Measurements from ENCODE around the gene NDUFA11. TPM values are rescaled to one million over a fixed set of nuclear protein-coding genes. Genes with fewer than 3 reads are reported as not detected.

The NDUFA11 gene
- total RNA-seq, 1 donor = 283 TPM

DNA sequence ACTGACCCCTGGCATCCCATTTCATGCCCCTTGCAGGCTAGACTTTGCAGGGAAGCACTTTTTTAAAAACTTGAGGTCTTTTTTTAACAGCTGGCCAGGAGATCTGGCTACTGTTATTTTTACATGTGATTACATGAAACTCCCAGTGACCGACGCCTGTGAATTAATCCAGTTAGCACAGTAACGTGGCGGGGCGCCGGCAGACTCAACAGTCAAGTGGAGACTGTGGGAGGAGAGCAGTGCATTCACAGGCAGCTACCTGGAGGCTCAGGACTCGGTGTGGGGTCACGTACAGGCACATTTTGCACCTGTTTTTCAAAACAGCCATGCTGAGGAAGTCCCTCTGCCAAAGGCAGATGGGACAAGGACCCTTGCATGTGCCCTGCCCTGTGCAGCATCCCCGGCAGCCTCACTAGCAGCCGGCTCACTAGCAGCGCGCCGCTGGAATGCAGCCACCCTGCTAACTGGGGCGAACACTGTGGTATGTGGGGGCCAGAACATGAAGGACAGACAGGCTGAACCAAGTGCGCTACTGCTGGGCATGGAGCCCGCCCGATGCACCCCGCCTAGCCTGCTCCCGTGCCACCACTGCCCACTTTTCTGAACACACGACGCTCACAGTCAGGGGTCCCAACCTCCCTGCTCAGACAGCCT lies 29.1 kb upstream of the NDUFA11 start:
- DNase-seq (ENCODE audit: low read depth in 2 of 3, low spot score in 2 of 3) = no peak

DNA sequence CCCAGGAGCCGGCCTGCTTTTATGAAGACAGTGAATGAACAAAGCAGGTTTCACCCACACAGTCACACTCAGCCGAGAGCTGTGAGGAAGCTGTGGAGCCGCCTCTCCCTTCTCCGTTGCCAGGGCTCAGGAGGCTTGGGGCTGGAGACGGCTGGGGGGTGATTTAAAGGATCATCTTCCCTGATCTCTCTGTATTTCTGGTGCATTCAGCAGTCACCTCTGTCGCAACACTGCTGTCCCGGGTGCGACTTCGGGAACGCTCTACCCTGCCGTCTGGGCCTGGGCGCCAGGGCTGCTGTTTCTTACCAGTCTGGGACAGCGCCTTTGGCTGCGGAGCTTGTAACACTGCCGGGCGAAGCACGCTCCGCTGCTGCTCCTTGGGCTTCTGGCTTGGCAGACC lies 28.6 kb upstream of the NDUFA11 start:
- no peak for DNase-seq (ENCODE audit: low read depth in 2 of 3, low spot score in 2 of 3)

DNA sequence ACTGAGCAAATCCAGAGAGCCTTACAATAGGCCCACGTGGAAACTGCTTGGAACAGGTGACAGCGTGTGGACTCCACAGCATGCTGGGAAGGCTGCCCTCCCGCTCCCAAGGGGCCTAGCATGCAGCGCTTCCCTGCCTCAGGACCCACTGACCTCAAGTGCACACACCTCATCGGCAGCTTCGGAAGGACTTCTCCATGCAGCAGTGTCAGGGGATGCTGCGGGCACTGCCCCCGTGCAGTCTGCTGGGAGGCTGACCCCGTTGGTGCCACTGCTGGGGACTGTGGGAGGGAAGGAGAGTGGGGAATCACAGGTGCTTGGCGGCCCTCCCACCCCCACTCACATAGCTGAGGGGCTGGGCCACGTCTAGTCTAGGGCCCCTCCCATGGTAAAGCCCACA lies 27.7 kb upstream of the NDUFA11 start:
- no peak for DNase-seq (ENCODE audit: low read depth in 2 of 3, low spot score in 2 of 3)

DNA sequence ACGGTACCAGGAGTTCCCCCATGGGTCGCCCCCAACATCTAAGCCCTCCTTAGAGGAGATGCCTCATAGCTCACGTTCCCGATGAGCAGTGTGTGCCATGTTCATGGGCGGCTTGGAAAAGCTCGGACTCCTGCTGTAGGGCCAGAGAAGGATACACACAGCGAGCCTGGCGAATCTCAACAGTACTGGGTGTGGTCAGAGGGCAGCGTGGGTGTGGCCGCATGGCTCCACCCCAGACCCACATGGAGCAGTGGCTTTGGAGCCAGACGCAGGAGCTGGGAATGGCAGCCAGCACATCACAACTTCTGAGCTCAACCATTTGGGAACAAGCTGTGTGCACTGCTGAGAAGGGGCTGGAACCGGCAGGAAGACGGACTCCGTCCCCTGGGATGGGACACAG lies 26.0 kb upstream of the NDUFA11 start:
- no peak for DNase-seq (ENCODE audit: low read depth in 2 of 3, low spot score in 2 of 3)

DNA sequence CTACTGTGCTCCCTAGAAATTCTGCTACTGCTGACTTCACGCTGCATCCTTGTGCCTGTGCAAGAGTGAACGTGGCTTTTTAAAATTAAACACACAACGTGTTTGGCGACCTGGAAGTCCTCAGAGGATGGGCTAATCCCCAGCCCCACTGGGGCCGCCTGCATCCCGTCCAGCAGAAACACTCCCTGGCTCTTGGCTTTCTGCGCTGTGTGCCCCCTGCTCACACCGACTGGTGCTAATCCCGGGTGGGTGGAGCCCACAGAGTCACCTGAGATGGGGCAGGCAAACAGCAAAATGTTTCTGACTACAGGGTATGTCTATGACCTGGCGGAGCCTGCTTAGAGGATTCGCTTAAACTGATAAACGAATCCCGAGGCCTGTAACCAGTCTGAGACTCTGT lies 25.6 kb upstream of the NDUFA11 start:
- DNase-seq (ENCODE audit: low read depth in 2 of 3, low spot score in 2 of 3) = no peak

DNA sequence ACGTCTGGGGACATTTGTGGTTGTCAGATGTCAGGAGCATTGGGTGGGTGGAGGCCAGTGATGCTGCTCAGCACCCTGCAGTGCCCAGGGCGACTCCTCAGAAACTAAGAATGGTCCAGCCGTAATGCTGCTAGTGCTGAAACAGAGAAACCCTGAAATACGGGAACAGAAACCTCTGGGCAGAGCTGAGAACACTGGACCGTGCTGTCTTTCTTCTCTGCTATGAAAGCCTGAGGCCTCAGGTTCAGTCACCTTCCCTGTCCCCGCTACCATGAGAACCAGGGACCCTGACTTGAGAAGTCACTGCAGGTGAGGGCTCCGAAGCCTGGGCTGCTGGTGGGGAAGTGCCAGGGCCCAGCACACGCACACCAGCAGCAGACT lies 23.8 kb upstream of the NDUFA11 start:
- no peak for DNase-seq (ENCODE audit: low read depth in 2 of 3, low spot score in 2 of 3)

DNA sequence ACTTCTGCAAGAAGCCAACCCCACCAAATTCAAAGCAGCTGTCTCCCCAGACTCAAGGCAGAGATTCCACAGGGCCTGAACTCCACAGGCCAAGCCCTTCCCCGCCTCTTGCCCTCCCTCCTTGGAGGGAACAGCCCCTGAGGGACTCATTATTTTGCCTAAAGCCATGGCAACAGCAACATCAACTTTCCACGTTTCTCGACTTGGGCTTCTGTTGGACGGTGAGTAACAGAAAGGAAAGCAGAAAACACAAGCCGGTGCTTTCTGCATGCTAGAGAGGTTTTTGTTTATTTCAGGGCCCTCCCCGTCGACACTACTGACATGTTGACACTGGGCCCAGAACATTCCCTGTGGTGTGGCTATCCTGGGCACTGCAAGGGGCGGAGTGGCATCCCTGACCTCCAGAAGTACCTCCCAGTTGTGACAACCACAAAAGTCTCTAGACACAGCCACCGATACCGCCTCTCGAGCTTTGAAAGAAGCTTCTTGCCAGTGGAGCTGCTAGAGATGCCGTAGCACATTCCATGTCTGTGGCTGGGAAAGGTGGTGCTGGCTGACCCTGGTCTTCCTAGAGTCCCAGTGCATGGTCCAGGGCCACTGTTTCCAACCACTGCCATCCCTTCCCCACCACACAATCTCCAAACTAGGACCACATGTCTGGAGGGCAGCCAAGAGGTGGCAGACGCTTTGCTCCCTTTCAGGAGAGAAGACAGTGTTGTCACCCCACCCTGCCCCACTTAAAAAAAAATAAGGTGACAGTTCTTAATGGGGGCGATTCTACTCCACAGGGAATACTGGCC lies 23.3 kb upstream of the NDUFA11 start:
- DNase-seq (ENCODE audit: low read depth in 2 of 3, low spot score in 2 of 3) = no peak

DNA sequence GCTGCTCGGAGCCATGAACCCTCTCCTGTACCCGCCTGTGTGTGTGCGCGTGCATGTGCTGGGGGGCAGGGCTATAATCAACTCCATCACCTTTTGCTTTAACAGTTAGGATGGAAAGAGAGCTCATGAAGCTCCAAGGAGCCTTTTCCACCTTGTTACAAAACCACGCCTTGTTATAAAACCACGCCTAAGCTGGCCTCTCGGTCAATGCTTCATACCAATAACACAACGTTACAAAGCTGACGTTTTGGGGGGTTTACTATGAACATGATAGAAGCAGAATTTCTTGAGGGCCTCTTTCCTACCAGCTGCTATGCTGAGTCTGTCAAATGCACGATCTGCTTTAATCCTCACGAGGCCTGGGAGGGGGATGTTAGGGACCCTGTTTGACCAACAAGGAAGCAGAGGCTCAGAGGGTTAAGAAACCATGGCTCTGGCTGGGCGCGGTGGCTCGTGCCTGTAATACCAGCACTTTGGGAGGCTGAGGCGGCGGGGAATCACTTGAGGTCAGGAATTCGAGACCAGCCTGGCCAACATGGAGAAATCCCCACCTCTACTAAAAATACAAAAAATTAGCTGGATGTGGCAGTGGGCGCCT lies 22.3 kb upstream of the NDUFA11 start:
- no peak for DNase-seq (ENCODE audit: low read depth in 2 of 3, low spot score in 2 of 3)

DNA sequence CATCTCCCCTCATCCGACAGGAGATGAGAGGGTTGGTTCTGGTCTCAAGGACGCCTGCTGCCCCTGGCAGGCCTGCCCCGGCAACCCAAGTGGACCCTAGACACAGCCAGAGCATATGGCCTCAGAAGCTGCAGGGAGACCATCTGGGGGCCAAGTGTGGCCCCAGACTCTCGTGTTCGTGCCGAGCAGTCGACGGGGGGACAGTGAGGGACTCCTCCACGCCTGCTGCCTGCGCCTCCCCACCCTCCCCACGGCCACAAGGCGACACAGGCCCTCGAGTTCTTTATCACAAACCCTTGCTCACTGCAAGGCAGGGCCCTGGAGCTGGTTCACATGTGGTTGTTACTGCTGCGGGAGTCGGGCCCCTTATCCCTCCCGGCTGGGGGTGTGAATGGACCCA lies 19.8 kb upstream of the NDUFA11 start:
- no peak for DNase-seq (ENCODE audit: low read depth in 2 of 3, low spot score in 2 of 3)

DNA sequence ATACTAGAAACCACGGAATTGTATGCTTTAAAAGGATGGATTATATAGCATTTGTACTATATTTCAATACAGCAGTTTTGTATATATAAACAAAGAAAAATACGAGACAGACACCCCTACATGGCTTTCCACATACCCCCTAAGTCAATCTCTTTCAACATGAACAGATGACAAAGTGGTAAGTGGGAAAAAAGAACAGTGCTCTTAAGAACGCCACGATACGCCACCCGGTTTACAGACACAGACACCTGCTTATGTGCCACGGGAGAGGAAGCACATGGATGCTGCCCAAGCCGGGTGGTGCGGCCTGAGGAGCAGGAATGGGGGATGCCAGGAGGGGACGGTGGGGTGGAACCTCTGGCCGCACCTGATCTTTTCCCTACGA lies 18.6 kb upstream of the NDUFA11 start:
- no peak for DNase-seq (ENCODE audit: low read depth in 2 of 3, low spot score in 2 of 3)

DNA sequence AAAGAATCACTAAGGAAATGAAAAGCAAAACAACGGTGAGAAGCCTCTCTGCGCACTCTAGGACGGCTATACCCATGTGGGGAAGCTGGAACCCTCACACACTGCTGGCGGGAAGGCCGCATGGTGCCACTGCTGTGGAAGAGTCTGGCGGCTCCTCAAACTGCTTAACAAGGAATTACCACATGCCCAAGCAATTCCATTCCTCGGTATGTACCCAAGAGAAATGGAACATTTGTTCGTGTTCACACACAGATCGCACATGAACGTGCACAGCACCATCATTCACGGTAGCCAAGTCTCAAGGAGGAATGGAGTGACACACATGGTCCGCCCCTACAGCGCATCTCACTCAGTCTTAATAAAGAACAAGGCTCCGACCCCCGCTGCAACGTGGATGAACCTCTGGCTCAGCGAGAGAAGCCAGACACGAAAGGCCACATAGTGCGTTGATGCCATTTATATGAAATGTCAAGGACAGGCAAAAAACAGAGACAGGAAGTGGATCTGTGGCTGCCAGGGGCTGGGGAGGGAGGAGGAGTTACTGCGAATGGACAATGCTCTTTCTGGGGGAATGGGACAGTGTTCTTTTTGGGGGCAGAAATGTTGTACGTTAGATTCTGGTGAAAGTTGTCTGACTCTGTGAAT lies 18.0 kb upstream of the NDUFA11 start:
- DNase-seq (ENCODE audit: low read depth in 2 of 3, low spot score in 2 of 3) = no peak

DNA sequence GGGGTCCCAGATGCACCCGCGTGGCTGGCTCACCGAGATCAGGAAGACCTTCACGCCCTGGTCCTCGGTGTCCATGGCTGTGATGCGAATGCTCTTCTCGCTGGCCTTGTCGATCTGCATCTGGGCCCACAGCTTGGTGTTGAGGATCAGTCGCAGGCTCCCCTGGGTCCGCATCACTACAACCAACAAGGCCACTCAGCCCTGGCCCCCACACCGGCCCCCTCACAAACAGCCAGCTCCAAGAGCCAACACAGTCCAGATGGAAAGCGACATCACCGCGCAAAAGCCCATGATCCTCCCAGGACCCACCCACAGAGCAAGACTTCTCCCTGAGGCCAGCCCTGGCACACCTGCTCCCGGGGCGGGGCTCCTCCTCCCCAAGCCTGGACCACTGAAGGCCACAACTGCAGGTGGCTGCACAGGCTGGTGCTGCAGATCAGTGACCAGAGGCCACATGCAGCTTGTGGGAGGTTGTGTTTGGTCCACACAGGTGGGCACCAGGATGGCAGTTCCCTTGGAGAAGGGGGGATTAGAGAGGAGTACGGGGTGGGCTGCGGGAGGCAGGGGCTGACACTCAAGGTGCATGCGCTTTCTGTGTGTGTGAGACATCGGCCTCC lies 15.0 kb upstream of the NDUFA11 start:
- no peak for DNase-seq (ENCODE audit: low read depth in 2 of 3, low spot score in 2 of 3)

DNA sequence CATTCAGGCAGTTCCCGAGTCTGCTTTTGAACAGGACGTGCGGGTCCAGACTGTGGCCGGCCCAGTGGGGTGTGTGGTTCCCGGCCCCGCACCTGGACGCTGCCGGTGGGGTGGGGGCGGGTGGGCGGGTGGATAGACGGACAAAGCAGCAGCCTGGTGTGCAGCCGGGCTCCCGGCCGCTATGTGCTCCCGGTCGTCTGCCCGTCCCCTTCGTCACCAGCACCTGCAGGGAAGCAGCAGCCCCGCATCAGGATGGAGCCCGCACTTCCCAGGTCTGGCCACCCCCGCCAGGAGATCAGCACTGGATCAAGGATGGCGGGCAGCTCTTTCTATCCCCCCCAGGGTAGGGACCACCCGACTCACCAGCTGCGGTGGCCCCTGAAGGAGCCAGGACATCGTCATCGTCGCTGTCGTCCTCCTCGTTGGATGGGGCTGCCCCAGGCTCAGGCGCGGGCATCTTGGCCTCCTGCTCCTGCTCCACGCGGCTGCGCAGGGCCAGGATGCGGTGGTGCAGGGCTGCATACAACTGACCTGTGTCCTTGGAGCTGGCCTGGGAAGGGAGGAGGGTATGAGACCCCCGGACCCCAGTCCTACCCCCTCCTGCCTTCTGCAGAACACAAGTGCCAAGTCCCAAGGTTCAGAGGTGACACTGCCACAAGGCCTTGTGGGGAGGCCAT lies 14.0 kb upstream of the NDUFA11 start:
- no peak for DNase-seq (ENCODE audit: low read depth in 2 of 3, low spot score in 2 of 3)

DNA sequence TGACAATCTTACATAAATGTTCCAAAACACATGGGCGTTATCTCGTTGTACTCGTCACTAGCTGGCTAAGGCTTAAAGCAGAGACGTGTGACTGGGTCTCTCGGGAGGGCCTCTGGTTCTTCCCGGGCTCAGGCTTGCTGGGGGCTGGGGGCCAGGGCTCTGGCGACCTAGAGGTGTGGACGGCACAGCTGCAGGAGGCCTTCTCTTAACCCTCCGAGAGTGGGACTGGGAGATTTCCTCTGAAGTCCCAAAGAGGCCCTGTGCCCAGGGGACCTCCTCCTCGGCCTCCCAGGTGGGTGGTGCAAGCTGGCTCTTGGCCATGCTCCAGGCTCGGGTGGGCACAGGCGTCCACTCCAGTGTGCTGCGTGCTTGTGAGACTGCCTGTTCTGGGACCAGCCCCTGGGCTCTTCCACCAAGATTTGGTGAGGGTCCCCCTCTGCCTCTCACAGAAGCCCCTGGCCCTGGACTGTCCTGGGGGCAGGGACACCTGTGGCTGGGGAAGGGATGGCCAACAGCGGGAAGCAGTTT lies 12.7 kb upstream of the NDUFA11 start:
- no peak for DNase-seq (ENCODE audit: low read depth in 2 of 3, low spot score in 2 of 3)

DNA sequence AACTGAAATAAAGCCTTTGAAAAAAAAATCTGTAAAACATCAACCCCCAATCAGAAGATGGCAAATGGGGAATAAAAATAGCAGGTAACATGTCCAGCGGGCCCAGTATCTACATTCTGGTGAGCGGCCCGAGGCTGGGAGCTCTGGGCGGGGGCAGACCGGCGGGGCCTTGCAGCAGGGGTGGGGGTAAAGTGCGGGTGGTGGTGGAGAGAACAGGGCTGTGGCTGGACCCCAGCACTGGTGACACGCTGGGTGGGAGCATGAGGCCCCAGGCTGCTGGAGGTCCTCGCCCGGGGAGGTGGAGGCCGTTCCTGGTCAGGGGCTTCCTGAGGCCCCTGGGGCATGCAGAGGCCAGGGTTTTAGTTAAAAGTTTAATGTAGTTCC lies 12.2 kb upstream of the NDUFA11 start:
- DNase-seq (ENCODE audit: low read depth in 2 of 3, low spot score in 2 of 3) = no peak

DNA sequence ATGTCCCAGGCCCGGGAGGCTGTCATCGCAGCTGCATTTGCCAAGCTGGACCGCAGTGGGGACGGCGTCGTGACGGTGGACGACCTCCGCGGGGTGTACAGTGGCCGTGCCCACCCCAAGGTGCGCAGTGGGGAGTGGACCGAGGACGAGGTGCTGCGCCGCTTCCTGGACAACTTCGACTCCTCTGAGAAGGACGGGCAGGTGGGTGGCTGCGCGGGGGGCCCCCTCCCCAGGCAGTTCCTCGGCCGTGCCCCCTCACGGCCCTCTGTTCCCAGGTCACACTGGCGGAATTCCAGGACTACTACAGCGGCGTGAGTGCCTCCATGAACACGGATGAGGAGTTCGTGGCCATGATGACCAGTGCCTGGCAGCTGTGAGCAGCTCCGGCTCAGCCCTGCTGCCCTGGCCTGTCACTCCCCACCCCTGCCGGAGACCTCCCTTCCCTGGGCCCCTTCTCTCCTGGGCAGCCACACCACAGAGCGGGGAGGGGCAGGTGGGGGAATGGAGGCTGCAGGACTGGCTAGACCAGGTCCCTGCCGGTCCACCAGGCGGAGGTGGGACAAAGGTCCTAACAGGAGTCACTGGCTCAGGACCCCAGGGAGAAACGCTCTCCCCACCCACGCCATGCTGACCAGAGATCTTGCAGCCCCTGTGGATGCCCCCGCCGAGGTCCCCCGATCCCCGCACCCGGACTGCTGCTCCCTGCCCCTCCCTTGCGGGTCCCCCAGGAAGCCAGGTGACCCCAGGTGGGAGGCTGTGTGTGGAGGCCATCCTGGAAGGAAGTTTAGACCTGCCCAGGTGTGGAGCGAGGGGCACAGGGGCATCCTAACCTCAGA lies 11.6 kb upstream of the NDUFA11 start:
- DNase-seq (ENCODE audit: low read depth in 2 of 3, low spot score in 2 of 3) = no peak

DNA sequence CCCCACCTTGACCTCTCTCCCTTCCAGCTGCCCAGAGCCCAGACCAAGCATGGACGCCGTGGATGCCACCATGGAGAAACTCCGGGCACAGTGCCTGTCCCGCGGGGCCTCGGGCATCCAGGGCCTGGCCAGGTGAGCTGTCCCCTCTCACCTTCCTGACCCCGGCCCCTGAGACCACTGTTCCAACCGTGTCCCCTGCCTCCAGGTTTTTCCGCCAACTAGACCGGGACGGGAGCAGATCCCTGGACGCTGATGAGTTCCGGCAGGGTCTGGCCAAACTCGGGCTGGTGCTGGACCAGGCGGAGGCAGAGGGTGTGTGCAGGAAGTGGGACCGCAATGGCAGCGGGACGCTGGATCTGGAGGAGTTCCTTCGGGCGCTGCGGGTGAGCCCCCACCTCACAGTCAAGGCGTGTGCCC lies 10.8 kb upstream of the NDUFA11 start:
- DNase-seq (ENCODE audit: low read depth in 2 of 3, low spot score in 2 of 3) = no peak

DNA sequence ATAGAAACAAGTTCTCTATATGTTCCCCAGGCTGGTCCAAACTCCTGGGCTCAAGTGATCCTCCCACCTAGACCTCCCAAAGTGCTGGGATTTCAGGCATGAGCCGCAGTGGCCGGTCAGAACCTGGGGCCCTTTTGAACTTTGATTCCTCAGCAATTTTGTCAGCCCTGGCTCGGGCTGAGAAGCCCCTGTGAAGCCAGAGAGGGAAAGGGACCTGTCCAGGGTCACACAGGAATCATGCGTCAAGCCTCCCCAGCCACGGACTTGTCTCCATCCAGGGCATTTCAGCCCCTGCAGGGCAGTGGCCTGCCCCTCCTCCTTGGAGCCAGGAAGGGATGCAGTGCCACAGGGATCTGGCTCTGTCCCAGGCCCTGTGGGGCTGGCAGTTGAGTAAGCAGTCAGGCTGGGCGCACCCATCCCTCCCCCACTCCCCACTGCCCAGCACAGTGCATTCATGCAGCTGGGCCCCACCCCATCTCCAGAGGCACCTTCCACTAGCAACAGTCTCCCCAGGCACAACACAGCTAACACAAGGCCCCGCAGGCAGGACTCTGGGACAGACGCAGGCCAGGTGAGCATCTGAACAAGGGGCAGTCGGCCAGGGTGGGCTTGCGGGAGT lies 10.3 kb upstream of the NDUFA11 start, which contains the start of gene CAPS:
Gene CAPS, plus strand, starts transcription at position 516 of the 619 bp plus-strand sequence. CDS start 153 bp downstream, outside the sequence.
- DNase-seq (ENCODE audit: low read depth in 2 of 3, low spot score in 2 of 3) = no peak

DNA sequence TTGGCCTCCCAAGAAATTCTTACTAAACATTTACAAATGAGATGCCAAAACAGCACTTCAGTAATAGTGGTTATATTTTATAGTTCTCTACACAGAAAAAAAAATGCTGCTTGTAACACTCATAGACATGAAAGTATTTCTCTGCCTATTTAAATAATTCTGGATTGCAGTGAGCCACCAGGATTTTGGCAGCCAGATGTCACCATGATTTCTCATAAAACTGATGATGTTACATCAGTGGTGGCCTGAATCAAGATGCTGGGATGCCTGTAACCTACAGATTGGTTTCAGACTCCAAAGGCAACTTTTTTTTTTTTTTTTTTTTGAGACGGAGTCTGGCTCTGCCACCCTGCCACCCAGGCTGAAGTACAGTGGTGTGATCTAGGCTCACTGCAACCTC lies 7.8 kb upstream of the NDUFA11 start:
- DNase-seq (ENCODE audit: low read depth in 2 of 3, low spot score in 2 of 3) = no peak

Measured in hematopoietic multipotent progenitor cell (in vitro differentiated cells).